ENCODE results near the gene GPC5. TPM values are rescaled to one million over a fixed set of nuclear protein-coding genes. Genes with fewer than 3 reads are reported as not detected.

The GPC5 gene
- total and polyA plus RNA-seq, 10 donors, result 0.04 to 0.83 (median 0.26) TPM; not detected in 3

DNA sequence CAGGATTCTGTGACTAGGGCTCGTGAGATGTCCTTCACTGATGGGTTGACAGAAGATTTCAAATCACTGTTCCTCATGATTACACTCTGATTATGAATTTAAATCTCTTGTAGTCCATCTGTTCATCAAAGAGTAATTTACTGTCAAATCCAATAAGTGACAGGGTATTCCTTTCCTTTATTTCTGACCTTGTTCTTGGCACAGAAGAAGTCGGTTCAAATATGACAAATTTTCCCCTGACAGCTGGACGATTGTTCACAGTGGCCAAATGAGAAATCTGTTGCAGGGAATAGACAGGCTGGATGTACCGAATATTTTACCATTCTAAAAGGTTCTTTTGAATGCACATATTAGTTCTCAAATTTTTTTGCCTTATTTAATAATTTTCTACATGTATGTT, 1060.9 kb downstream of the GPC5 start:
- Histone ChIP-seq H3K27ac (no peak overlapping the region), H3K9me3 (peaks cover 0 to 3% (median 0%) of the 10 kb centered on the region in 8 donors), H3K36me3 (no peaks in the 10 kb centered on the region), H3K4me1 (no peaks in the 10 kb centered on the region), H3K4me3 (no peak overlapping the region), H3K27me3 (replicated peaks in 1 of 7) (no peaks in the 10 kb centered on the region)
- WGBS, 5 donors, result 73 to 83% (median 78%) methylated on average over 4 of the region's 4 CpGs
- no peak for DNase-seq
- intact Hi-C loops (cut with DNase I; ENCODE audit: low total_unique reads), result no loop called here
- TF ChIP-seq, protein P1, sequence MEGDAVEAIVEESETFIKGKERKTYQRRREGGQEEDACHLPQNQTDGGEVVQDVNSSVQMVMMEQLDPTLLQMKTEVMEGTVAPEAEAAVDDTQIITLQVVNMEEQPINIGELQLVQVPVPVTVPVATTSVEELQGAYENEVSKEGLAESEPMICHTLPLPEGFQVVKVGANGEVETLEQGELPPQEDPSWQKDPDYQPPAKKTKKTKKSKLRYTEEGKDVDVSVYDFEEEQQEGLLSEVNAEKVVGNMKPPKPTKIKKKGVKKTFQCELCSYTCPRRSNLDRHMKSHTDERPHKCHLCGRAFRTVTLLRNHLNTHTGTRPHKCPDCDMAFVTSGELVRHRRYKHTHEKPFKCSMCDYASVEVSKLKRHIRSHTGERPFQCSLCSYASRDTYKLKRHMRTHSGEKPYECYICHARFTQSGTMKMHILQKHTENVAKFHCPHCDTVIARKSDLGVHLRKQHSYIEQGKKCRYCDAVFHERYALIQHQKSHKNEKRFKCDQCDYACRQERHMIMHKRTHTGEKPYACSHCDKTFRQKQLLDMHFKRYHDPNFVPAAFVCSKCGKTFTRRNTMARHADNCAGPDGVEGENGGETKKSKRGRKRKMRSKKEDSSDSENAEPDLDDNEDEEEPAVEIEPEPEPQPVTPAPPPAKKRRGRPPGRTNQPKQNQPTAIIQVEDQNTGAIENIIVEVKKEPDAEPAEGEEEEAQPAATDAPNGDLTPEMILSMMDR (IDR thresholded peaks at IDR 0.05 in 8 of 11, conservative IDR thresholded peaks at IDR 0.05 in 3 of 11), result no peak
- TF ChIP-seq POLR2A (IDR thresholded peaks at IDR 0.05) (no peak), POLR2AphosphoS5 (IDR thresholded peaks at IDR 0.05) (no peak)

DNA sequence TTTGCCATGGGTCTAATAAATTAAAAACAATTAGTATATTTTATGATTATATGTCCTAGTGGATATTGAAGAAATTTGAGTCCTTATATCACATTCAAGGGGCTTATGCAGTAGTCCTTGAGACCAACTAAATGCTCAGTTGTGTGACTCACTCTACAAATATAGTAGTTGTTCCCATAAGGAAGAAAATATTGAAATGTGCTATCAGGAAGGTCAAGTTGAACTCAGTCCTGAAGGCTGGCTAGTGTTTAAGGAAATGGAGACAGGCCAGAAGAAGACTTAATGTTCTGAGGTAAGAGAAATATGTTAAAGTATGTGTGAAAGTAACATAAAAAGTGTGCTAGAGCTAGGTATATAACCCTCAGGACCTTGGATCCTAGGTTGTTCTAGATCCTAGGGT, 1062.1 kb downstream of the GPC5 start:
- Histone ChIP-seq H3K27me3 (replicated peaks in 1 of 7) (no peaks in the 10 kb centered on the region), H3K9me3 (no peaks in the 10 kb centered on the region), H3K4me1 (no peaks in the 10 kb centered on the region), H3K4me3 (no peak overlapping the region), H3K36me3 (no peaks in the 10 kb centered on the region), H3K27ac (no peak overlapping the region)
- no peak for TF ChIP-seq POLR2A (IDR thresholded peaks at IDR 0.05)
- TF ChIP-seq POLR2AphosphoS5 (IDR thresholded peaks at IDR 0.05), result no peak
- TF ChIP-seq, protein P1 (IDR thresholded peaks at IDR 0.05 in 8 of 11, conservative IDR thresholded peaks at IDR 0.05 in 3 of 11), result no peak
- DNase-seq, result no peak
- intact Hi-C loops (cut with DNase I; ENCODE audit: low total_unique reads), result no loop called here

DNA sequence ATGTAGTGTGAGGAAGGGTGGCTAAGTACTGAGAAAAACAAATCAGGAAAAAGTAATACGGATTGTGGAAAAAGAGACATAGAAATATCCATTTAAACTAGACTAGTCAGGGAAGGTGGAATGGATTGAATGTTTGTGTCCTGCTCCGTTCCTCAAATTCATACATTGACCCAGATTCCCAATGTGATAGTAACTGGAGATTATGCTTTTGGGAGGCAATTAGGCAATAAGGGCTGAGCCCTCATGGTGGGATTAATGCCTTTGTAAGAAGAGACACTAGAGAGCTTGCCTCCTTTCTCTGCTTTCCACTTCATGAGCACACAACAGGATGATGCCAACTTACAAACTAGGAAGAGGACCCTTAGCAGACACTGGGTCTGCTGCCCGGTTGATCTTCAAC, 1063.0 kb downstream of the GPC5 start:
- Histone ChIP-seq H3K9me3 (no peaks in the 10 kb centered on the region), H3K27me3 (replicated peaks in 1 of 7) (no peaks in the 10 kb centered on the region), H3K36me3 (no peaks in the 10 kb centered on the region), H3K4me1 (no peaks in the 10 kb centered on the region), H3K4me3 (no peak overlapping the region), H3K27ac (no peak overlapping the region)
- TF ChIP-seq, protein P1 (IDR thresholded peaks at IDR 0.05 in 8 of 11, conservative IDR thresholded peaks at IDR 0.05 in 3 of 11), result no peak
- TF ChIP-seq POLR2AphosphoS5 (IDR thresholded peaks at IDR 0.05) (no peak), POLR2A (IDR thresholded peaks at IDR 0.05) (no peak)
- DNase-seq, result no peak
- intact Hi-C loops (cut with DNase I; ENCODE audit: low total_unique reads), result no loop called here
- 74 to 88% (median 83%) methylated on average over 3 of the region's 3 CpGs for WGBS, 5 donors

DNA sequence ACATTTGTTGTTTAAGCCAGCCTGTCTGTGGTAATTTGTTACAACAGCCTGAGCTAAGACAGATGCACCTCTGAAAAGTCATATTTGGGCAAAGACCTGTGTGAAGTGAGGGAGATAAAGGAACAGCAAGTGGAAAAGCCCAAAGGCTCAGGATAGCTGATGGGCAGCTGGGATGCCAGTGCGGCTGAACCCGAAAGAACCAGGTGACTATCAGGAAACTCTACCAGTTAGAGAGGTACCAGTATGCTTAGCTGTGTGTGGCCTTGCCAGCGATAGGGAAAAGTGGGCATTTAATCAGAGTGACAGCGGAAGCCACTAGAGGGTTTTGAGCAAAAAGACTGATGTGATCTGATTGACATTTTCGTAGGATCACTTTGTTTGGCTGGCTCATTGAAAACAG, 1063.4 kb downstream of the GPC5 start:
- H3K9me3 ChIP-seq, result no peaks in the 10 kb centered on the region
- no peak for DNase-seq
- no peaks in the 10 kb centered on the region for H3K4me1 ChIP-seq
- TF ChIP-seq POLR2A (IDR thresholded peaks at IDR 0.05), result no peak
- TF ChIP-seq POLR2AphosphoS5 (IDR thresholded peaks at IDR 0.05), result no peak
- TF ChIP-seq, protein P1 (IDR thresholded peaks at IDR 0.05 in 8 of 11, conservative IDR thresholded peaks at IDR 0.05 in 3 of 11), result no peak
- no peak overlapping the region for H3K4me3 ChIP-seq
- no peak overlapping the region for H3K27ac ChIP-seq
- H3K36me3 ChIP-seq, result no peaks in the 10 kb centered on the region
- intact Hi-C loops (cut with DNase I; ENCODE audit: low total_unique reads), result no loop called here
- 80 to 94% (median 87%) methylated on average over 5 of the region's 5 CpGs for WGBS, 5 donors
- no peaks in the 10 kb centered on the region for H3K27me3 ChIP-seq (replicated peaks in 1 of 7)

Measured in spleen (tissue), 11 donors.